NCI-H128 (cell line): ENCODE data around the gene POLR3B.

Experiments used
- DNase-seq: peaks from one replicate; lab custom pipeline; 2025; ENCODE audit not compliant: unreplicated experiment; lab: John Stamatoyannopoulos, UW

The POLR3B gene

DNA sequence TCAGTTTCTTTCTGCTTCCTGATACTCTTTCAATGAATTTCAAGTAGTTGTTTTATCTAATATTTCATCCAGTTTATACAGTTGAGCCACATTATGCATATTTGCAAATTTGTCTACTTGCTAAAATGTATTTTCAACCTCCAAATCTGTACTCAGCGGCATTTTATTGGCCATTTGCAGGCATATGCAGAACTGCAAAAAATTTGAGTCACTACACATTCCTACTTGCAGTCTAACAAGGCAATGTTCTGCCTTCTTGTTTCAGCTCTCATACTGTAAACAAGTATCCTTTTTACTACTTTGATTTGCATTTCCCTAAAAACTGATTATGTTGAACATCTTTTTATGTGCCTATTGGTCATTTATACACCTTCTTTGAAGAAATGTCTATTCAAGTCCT is 55.0 kb downstream of the POLR3B start:
- no peak for DNase-seq

DNA sequence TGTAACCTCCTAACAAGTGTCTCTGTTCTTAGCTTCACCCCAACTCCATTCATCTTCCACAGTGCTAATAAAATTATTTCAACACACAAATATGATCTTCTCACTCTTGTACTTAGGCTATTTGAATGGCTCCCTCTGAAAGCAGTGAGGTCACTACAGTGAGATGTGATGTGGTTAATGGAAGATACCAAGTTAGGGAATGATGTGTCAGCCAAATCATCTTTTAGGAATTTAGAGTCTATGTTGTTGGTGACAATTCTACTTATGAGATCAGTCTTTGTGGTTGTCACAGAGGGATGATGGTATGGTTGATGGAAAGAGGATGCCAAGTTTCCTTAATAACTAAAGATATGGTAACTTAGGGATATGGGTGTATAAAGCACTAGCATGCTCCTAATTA is 57.6 kb downstream of the POLR3B start:
- DNase-seq = no peak

DNA sequence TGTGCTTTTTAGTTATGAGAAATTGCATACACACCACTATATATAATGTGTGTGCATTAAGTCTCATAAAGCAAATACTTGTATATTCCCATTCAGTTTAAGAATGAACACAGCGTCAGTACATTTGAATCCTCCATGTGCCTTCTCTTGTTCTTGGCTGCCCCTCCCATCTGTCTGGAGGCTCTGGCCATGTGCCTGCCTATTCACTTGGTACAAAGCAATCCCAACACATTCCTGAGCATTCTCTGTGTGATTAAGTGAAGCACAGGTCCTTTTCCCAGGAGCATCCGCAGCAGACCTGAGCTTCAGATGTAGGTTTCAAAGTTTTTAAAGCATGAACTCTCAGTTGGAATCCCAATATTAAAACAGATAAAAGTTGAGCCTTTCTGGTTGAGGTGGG is 58.7 kb downstream of the POLR3B start:
- DNase-seq = no peak

DNA sequence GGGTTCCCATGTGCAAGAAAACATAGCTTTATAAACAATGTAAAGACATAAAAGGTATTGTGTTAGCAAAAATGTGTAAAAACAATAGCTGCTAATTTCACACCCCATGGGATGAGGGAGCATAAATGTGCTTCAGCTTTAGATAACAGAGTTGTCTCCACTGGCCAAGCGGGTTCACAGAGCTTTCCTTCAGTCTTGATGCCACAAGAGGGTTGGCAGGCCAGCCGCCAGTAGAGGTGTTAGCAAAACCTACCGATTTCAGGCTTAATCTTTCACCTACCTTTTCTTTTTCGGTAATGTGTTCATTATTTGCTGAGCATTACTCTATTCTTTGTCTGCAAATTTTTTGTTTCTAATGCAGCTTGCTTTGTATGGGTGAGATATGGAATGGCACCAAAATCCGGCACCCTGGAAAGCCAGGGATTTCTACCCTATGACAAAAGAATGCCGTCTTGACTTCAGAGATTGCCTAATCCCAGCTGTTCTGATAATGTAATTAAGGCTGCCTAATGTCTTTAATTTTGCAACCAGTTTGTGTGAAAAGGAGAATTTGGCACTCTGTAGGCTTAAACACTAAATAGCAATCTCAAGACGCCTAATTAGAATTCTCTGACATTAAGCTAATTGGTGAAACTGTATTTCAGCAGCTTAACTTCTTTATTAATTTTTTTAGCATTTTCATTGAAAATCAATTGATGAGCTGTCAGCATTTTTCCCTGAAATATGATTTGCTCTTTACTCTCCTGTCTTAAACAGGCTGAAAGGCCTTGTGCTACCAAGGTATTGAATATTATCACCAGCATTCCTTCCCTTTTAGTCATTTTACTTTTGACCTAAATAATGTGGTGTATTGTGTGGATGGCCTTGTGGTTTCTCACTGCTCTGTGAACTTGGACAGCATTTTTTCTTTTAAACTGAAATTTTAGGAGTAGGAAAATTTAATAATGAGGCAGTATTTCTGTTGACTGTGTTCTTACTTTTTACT is 60.7 kb downstream of the POLR3B start:
- DNase-seq = no peak

DNA sequence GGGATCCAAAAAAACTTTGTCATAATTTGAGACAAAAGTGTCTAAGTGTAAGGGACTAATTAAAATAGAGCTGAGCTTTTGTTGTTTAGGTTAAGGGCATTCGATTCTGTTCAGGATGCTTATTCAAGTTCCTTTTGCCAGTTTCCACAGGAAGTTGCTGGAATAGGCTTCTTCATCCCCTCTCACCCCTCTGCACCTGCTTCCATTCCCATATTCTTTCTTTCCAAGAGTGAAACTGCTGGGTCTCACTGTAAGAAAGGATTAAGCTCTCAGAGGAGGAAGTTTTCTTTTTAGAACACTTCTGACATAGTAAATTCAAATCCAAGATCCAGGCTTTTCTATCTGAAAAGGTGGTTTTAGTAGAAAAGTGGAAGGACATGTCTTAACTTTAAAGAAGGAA is 61.4 kb downstream of the POLR3B start:
- no peak for DNase-seq

DNA sequence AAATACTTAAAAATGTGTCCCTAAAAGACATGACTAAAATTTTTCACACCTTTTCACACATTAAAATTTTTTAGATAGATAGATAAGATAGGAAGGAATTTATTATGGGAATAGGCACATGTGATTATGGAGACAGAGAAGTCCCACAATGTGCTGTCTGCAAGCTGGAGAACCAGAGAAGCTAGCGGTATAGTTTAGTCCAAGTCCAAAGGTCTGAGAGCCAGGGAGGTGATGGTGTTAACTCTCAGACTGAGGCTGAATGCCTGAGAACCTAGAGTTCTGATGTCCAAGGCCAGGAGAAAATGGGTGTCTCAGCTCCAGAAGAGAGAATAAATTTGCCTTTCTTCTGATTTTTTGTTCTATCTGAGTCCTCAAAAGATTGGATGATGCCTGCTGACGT is 65.7 kb downstream of the POLR3B start:
- no peak for DNase-seq

DNA sequence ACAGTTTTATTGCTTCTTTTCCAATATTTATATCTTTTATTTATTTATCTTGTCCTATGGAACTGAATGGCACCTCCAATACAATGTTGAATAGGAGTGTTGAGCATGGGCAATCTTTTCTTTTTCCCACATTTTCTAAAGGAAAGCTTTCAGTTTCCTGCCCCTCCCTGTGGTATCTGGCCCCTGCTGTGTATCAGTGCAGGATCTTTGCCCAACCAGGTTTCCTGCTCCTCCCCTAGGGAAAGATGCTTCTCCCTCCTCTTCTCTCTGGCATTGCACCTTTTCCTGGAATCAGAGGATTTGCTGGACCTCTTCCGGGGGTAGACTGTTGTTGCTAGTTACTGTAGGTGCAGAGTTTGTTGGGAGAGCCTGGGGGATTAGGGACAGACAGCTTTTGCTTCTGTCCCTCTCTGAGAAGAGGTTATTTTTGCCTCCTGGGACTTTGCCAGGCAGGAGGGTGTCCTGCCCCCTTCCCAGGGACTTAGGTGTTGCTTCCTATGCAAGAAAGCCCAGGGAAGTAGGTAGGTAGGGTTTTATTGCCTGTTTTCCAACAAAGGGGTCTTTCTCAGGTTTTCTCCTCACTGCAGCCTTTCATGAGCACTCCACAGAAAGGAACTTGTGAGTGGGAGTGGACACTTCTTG is 67.6 kb downstream of the POLR3B start:
- DNase-seq = no peak

DNA sequence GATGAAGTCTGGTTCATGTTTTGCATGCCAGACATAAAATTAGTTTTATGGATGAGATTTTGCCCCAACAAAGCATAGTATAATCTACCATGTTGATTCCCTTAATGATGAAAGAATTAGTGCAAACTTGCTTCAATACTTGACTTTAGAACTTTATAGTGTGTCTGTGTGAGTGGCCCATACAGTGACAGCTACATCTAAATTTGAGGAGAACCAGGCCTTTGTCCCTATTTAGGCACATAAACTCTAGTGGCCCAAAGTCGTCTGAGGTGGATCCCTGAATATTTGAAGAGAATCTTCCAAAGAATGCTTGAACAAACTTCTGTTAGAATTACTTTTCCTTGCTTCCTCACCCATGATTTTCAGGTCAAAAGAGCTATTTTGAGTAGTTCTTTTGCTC is 70.4 kb downstream of the POLR3B start:
- DNase-seq = no peak

DNA sequence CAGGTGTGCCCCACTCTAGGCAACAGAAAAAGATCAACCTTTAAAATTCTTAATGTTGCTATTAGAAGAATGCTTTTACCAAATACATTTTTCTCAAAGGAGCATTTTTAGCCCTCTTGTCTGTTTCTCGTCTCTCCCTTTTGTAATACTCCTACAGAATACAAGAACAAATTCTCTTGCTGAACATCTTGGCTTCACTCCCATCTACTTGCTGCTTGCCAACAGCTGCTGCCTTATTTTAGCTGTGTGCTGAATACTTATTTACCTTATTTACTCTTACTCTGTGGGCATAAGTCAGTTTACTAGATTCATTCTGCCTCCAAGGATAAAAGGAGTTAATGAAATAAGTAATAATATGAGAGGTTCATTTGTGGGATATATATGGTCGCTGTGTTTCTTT is 70.8 kb downstream of the POLR3B start:
- DNase-seq = no peak

DNA sequence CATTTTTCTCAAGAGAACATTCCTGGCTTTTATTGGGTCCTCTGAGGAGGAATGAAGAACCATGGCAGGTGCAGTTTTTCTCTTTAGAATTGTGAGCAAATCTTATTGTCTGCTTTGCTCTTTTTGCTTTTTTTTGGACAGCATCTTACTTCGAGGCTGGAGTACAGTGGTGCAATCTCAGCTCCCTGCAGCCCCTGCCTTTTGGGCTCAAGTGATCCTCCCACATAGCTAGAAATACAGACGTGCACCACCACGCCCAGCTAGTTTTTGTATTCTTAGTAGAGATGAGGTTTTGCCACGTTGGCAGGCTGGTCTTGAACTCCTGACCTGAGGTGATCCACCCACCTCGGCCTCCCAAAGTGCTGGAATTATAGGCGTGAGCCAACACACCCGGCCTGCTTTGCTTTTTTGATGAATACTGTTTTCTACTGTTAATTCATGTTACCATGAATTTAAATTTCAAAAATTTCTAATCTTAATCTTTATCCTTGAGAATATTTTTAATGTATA is 71.5 kb downstream of the POLR3B start:
- no peak for DNase-seq

DNA sequence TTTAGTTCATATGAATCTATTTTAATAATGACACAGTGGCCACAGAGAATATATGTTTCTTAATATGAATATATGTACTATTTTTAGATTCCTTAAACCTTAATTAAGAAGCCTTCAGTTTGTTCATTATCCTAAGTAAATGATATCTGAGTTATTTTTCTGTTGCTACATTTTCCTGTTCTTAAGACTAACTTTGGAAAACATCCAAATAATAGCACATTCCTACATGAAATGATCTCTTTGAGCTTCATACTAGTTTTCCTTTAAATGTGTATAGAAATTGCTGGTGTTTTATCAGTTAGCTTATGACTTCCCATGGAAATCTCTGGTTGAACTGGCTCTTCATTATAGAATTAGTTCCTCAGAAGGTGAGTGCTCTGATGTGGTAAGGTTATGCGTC is 72.1 kb downstream of the POLR3B start:
- no peak for DNase-seq

DNA sequence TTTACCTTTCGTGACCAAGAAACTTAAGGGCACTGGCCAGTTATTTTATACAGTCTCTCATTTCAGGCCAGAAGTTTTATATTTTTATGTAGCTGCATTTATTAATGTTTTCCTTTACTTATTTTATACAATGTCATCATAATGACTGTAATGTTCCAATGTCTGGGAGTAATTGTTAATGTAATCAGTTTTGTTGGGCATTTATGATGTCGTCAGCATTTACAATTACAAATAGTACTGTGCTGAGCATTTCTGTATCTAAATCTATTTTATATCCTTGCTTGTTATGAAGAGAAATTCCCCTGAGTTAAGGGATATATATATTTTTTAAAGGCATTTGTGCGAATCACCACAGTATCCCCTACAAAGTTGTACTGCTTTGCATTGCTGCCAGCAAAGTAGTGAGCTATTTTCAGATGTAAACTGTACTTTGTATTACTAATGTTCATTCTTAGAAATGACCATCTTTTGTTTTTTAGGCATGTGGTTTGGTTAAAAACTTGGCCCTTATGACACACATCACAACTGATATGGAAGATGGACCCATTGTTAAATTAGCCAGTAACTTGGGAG is 74.4 kb downstream of the POLR3B start:
- DNase-seq = no peak

DNA sequence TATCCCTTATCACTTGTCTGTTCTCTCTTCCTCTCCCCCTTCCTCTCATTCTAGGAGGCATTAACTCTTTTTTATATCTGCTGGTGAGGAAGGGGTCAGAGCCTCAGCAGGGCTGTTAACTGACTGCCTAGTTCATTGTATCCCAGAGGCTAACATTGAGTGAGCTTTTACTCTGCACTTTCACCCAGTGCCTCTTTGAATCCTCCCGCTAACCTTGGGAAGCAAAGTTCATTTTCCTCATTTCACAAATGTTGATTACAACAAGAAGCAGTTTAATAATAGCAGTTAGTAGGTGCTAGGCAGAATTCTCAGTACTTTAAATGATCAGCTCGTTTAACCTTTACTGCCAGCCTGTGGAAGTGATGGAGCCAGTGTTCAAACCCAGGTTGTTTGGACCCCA is 75.5 kb downstream of the POLR3B start:
- no peak for DNase-seq

DNA sequence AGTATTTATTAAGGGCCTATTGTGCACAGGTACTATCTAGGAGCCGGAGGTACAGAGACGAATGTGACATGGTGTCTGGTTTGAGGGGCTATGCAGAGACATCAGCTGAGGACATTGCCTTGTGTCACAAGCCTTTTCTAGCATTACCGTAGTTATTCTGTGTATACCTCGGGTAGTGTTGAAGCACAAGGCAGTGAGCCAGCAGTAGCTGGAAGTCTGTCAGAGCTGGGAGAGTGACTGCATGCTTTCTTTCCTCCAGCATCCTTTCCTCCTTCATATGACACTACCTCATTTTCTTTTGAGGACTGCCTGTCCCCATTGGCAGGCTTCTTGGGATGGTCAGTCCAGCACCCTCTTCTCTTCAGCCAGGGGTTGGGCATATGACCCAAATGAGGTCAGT is 77.0 kb downstream of the POLR3B start:
- no peak for DNase-seq

DNA sequence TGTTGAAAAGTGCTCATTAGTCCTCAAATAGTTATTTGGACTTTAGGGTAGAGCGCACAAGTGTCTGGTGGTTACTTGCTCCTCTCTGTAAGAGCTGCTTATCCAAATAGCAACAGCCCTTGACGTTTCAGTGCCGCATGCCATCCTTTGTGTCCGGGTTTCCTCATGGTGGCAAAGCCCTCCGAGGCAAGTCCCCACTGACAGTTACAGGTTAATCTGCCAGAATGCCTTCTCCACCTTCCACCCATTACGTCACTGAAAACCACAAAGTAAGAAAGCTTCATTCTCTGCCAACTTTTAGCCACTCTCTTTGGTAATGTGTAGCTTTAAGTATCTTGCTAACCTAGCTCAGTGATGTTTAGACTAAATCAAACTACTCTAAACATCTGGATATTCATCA is 78.6 kb downstream of the POLR3B start:
- no peak for DNase-seq

DNA sequence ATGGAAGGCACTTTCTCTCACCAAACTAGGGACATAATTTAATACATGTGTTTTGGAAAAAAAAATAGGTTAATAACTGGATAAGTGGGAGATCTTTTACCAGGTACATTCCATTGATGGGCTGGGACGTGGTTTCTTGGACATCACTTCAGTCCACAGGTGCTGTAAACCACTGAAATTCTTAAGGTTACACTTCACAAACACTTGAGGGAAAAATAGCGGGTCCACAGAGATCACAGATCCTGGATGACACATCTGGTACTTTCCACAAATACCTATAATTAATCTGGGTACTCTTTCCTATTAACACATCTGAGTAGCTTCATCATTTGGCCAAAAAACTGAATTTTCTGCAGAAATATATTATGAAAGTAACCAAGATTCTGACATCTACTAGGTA is 85.0 kb downstream of the POLR3B start:
- no peak for DNase-seq

DNA sequence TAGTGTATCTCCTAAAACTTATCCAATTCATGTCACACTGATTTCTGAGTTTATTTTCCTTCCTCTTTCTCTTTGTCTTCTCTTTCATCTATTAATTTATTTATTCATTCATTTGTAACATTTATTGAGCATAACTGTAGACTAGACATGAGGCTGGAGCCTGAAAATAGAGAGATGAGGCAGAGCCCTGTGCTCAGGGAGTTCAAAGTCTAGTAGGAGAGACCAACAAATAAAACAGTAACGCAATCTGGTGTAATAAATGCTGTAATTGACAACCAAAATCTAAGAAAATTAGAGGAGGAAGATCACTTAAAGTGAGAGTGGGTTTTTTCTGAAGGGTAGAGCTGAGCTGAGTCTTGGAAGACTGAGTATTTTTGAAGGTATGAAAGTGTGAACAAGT is 87.5 kb downstream of the POLR3B start:
- no peak for DNase-seq

DNA sequence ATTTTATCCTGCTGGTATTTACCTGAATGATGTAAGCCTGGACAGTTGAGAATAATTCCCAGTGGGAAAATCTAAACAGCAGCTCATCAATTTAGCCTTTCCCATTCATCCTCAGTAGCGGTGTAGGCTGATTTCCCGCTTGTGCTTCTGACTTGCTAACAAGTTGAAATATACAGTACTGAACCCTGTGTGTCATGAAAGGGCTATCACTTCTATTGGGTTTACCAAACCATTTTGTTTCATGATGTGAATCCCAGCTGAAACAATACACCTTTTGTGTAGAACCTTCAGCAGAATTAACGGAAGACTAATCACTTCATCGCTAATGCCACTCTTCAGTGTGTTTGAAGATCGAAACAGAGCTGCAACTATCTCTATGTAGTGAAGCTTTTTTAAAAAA is 88.4 kb downstream of the POLR3B start:
- no peak for DNase-seq

DNA sequence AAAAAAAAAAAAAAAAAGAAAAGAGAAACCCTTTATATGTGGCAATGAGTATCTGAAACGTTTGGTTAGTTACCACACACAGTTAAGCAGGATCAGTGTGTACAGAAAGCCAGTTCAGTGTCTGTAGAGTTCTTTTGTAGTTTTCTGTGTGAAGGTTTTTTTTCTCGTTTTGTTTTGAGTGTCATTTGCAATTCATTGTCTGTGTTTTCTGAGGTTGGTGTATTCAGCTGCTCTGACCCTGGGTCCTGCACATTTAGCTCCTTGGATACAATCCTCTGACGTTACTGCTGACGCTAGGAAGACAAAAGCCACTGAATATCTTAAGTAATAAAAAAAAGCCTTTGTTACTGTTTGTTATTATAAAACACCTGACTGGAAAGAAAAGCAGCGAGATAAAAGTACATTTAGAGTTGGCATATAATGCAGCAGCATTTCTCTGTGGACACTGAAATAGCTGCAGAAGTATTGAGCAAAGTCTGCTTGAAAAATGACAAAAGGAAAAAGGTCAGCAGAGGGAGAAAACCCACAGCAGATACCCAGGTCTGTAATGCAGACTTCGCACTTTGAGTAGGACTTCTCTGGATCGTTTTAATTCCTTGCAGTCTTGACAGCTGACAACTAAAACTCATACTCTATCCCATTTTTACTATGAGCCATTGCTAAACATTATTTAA is 89.0 kb downstream of the POLR3B start:
- no peak for DNase-seq

DNA sequence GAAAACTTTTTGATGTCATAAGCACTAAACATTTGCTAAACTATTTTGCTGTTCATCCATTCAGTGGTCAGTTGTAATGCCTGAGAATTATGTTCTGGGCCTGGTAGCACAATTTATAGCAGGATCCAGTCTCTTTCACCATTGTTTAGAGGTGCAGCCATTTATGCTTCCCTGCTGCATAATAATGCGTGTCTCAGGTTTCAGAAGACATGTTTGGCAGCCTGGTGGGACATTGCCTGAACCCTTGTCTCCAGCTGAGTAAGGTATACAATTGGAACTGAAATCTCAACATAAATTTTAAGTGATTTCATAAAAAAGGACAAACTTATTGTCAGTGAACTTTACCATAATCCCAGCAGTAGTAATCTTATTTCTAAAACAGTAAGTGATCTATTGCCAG is 94.8 kb downstream of the POLR3B start:
- no peak for DNase-seq

DNA sequence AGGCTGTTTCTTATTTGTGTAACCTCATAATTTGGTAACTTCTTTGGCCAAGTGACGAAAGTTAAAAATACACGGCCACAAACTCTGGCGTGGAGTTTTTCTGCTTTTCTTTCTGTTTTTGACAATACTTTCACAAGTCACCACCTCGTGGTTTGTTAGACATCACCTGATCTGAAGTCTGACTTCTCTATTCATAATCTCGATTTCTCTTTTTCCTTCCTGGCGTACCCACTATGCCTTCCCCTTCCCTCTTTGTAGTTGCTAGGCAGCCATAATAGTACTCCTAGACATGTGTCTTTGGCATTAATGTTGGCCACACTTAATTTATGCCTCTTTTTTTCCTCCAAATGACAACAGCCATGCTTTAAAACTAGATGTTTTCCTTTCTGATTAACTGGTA is 97.6 kb downstream of the POLR3B start:
- DNase-seq = no peak
